ENCODE results near the gene TRIM71.

DNA sequence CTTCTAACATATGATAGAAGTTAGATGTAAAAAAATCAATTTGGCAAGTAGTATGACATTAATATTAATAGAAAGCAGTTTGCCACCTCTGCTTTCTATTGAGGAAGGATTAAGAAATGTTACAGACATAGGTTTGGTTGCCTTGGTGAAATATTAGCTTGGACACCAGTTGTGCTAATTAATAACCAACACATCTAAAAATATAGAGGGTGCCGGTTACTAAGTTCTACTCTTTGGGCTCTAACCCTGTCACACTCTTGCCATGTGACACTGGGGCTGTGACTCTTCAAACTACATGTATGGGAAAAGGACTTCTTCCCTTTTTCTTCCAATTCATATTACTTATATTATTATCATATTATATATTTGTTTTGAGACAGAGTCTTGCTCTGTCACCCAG is 64.4 kb downstream of the TRIM71 start:
- TF ChIP-seq, protein P1, sequence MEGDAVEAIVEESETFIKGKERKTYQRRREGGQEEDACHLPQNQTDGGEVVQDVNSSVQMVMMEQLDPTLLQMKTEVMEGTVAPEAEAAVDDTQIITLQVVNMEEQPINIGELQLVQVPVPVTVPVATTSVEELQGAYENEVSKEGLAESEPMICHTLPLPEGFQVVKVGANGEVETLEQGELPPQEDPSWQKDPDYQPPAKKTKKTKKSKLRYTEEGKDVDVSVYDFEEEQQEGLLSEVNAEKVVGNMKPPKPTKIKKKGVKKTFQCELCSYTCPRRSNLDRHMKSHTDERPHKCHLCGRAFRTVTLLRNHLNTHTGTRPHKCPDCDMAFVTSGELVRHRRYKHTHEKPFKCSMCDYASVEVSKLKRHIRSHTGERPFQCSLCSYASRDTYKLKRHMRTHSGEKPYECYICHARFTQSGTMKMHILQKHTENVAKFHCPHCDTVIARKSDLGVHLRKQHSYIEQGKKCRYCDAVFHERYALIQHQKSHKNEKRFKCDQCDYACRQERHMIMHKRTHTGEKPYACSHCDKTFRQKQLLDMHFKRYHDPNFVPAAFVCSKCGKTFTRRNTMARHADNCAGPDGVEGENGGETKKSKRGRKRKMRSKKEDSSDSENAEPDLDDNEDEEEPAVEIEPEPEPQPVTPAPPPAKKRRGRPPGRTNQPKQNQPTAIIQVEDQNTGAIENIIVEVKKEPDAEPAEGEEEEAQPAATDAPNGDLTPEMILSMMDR (IDR thresholded peaks at IDR 0.05; ENCODE audit: insufficient read depth, low read length, poor library complexity, severe bottlenecking), result no peak
- no peak for TF ChIP-seq EZH2phosphoT487 (conservative IDR thresholded peaks at IDR 0.05; ENCODE audit: low read length)
